Gastrocnemius medialis (tissue), 4 donors: ENCODE measurements around the gene PTGES.

Experiments
- CTCF ChIP-seq, 5 experiments: fragments of 450-650 bp in 3 of 5; fragments of 200-600 bp in 2 of 5; sonication (generic) in 2 of 5; IDR thresholded peaks in 4 of 5; conservative IDR thresholded peaks in 1 of 5; 1 replicate in 4 of 5; 2 replicates in 1 of 5; pipeline ENCODE4 v1.5.1; 2016 to 2019; ENCODE audit warnings: antibody characterized with exemption in 5 of 5, mild to moderate bottlenecking in 3 of 5, moderate library complexity in 3 of 5
- POLR2A ChIP-seq, 2 donors: fragments of 450-650 bp; IDR thresholded peaks; one replicate each; pipeline ENCODE4 v1.6.1; 2017; ENCODE audit warnings: antibody characterized with exemption in 2 of 2, mild to moderate bottlenecking in 2 of 2, moderate library complexity in 2 of 2

DNA sequence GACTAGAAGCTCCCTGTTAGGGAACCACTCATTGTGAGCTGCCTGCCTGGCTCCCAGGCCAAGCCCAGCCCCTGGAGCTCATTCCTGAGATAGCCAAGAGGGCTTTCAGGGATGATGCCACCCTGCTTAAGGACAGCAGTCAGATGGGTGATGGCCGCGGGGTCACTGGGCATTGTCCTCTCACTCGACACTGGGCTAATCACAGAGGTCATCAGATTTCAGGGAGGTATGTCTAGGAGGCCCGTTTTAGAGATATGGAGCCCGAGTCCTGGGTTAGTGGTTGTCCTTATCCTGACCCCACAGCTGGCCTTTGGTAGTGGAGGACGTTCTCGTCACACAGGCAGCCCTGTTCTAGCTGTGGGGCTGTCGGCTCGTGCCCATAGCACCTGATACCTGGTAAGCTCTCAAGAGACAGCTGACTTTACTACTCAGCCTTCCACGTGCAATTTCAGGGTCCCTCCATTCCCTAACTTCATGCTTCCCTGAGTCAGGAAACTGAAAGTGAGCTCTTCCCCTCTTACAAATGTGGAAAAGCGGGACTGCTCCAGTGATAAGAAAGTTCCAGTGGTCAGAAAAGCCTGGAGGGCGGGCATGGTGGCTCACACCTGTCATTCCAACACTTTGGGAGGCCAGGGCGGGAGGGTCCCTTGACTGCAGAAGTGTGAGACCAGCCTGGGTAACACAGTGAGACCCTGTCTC lies 7.1 kb upstream of the PTGES start:
- no peak for TF ChIP-seq POLR2A (IDR thresholded peaks at IDR 0.05)
- no peak for TF ChIP-seq CTCF (IDR thresholded peaks at IDR 0.05 in 4 of 5, conservative IDR thresholded peaks at IDR 0.05 in 1 of 5)
